Endodermal cell (in vitro differentiated cells): ENCODE measurements around the gene FASN. TPM values are rescaled to one million over a fixed set of nuclear protein-coding genes. Genes with fewer than 3 reads are reported as not detected.

Experiments
- DNase-seq: peaks from one replicate; pipeline ENCODE4 v3.0.0-alpha.2; 2017
- H3K27ac ChIP-seq: 2 replicates; pipeline ENCODE4 v1.5.1; 2013; ENCODE audit warnings: mild to moderate bottlenecking, low read depth, low read length, moderate library complexity
- H3K27me3 ChIP-seq: 2 replicates; pipeline ENCODE4 v1.6.1; 2013; ENCODE audit warnings: mild to moderate bottlenecking, low read length, moderate library complexity; ENCODE audit not compliant: insufficient read depth, control insufficient read depth, poor library complexity, severe bottlenecking
- H3K36me3 ChIP-seq: 2 replicates; pipeline ENCODE4 v1.7.0; 2013; ENCODE audit warnings: mild to moderate bottlenecking, low read length, moderate library complexity; ENCODE audit not compliant: control insufficient read depth, insufficient read depth
- H3K4me1 ChIP-seq: one replicate; pipeline ENCODE4 v1.7.0; 2013; ENCODE audit warnings: low read length; ENCODE audit not compliant: control insufficient read depth, insufficient read depth
- H3K4me3 ChIP-seq: 2 replicates; pipeline ENCODE4 v1.5.1; 2013; ENCODE audit warnings: mild to moderate bottlenecking, low read length, moderate library complexity
- H3K9ac ChIP-seq: 2 replicates; pipeline ENCODE4 v1.6.1; 2013; ENCODE audit warnings: mild to moderate bottlenecking, low read length, moderate library complexity; ENCODE audit not compliant: poor library complexity, severe bottlenecking; ENCODE audit errors: extremely low read depth
- H3K9me3 ChIP-seq: 2 replicates; pipeline ENCODE4 v1.6.1; 2013; ENCODE audit warnings: mild to moderate bottlenecking, low read length, moderate library complexity; ENCODE audit not compliant: control insufficient read depth
- H3K27ac Mint-ChIP-seq: 2 replicates; pipeline ENCODE4 v1.8.0; 2020; ENCODE audit warnings: mixed read lengths
- H3K27me3 Mint-ChIP-seq: 2 replicates; pipeline ENCODE4 v1.8.0; 2021; ENCODE audit warnings: mild to moderate bottlenecking, mixed read lengths; ENCODE audit not compliant: insufficient read depth
- H3K36me3 Mint-ChIP-seq: 2 replicates; pipeline ENCODE4 v1.8.0; 2020; ENCODE audit warnings: low read depth, mixed read lengths
- H3K4me1 Mint-ChIP-seq: 2 replicates; pipeline ENCODE4 v1.8.0; 2020; ENCODE audit warnings: mixed read lengths
- H3K4me3 Mint-ChIP-seq: 2 replicates; pipeline ENCODE4 v1.8.0; 2020; ENCODE audit warnings: mild to moderate bottlenecking, moderate library complexity, mixed read lengths
- H3K9me3 Mint-ChIP-seq: 2 replicates; pipeline ENCODE4 v1.8.0; 2020; ENCODE audit warnings: mild to moderate bottlenecking, mixed read lengths
- CTCF ChIP-seq: fragments of 200-600 bp; sonication (generic); conservative IDR thresholded peaks from 2 replicates; pipeline ENCODE4 v1.5.0; 2021; ENCODE audit warnings: antibody characterized with exemption, mild to moderate bottlenecking
- WGBS, 2 experiments: methylation state at CpG; one replicate each; pipeline versions ENCODE4 v1.1.5 to v1.1.7; 2013; ENCODE audit warnings: missing lambda C conversion rate in 2 of 2, mixed read lengths in 1 of 2; ENCODE audit not compliant: insufficient coverage in 1 of 2, insufficient read length in 1 of 2; 5-methylcytosine and 5-hydroxymethylcytosine counted together
- total RNA-seq, 2 donors: library from RNA; stranded (reverse); fragmentation: NEBNext Ultra II Directional in 1 of 2; extraction: Animal tissue kit (Norgen Biotek cat#: 25700) in 1 of 2; gene quantifications; 2 replicates in 1 of 2; 3 replicates in 1 of 2; pipeline ENCODE4 v1.2.1, GENCODE V29; 2021

Gene FASN
- total RNA-seq, 2 donors from 2014 or later = 371 to 498 TPM

- H3K27me3 ChIP-seq = no peaks in the 10 kb centered on the region
- Mint-ChIP-seq H3K4me1 (peaks cover 3% of the 10 kb centered on the region), H3K27ac (no peak overlapping the region), H3K4me3 (no peak overlapping the region), H3K27me3 (no peaks in the 10 kb centered on the region), H3K36me3 (peaks cover 10% of the 10 kb centered on the region), H3K9me3 (no peaks in the 10 kb centered on the region)
- H3K9ac ChIP-seq = no peak overlapping the region
- TF ChIP-seq CTCF = no peak
- H3K4me1 ChIP-seq = peaks cover 4% of the 10 kb centered on the region
- H3K27ac ChIP-seq = no peak overlapping the region
- no peak for DNase-seq
- H3K36me3 ChIP-seq = peaks cover 21% of the 10 kb centered on the region
- H3K4me3 ChIP-seq = no peak overlapping the region
- no peaks in the 10 kb centered on the region for H3K9me3 ChIP-seq
- 95 to 96% methylated on average over 16 to 34 of the region's 34 CpGs for WGBS, 2 experiments
Observed at GRCh38 chr17:82061047-82061925, 36.8 kb downstream of the FASN start.

- Mint-ChIP-seq H3K9me3 (no peaks in the 10 kb centered on the region), H3K36me3 (peaks cover 12% of the 10 kb centered on the region), H3K27me3 (no peaks in the 10 kb centered on the region), H3K4me3 (no peak overlapping the region), H3K4me1 (no peaks in the 10 kb centered on the region), H3K27ac (no peak overlapping the region)
- 92 to 98% methylated on average over 7 to 14 of the region's 14 CpGs for WGBS, 2 experiments
- Histone ChIP-seq H3K4me1 (peaks cover 4% of the 10 kb centered on the region), H3K36me3 (peaks cover 28% of the 10 kb centered on the region), H3K27ac (no peak overlapping the region), H3K4me3 (no peak overlapping the region), H3K9ac (no peak overlapping the region), H3K27me3 (no peaks in the 10 kb centered on the region), H3K9me3 (no peaks in the 10 kb centered on the region)
- no peak for TF ChIP-seq CTCF
- no peak for DNase-seq
Observed at GRCh38 chr17:82060614-82061013, 37.4 kb downstream of the FASN start.

GRCh38 chr17:82060001-82060380, 38.0 kb downstream of the FASN start:
- H3K4me3 ChIP-seq = no peak overlapping the region
- no peak for TF ChIP-seq CTCF
- H3K27me3 ChIP-seq = no peaks in the 10 kb centered on the region
- peaks cover 14% of the 10 kb centered on the region for H3K36me3 Mint-ChIP-seq
- H3K9ac ChIP-seq = no peak overlapping the region
- H3K36me3 ChIP-seq = peaks cover 33% of the 10 kb centered on the region
- H3K27me3 Mint-ChIP-seq = no peaks in the 10 kb centered on the region
- H3K9me3 Mint-ChIP-seq = no peaks in the 10 kb centered on the region
- no peak overlapping the region for H3K27ac Mint-ChIP-seq
- DNase-seq = no peak
- H3K9me3 ChIP-seq = no peaks in the 10 kb centered on the region
- H3K4me1 Mint-ChIP-seq = no peaks in the 10 kb centered on the region
- 90 to 92% methylated on average over 8 to 16 of the region's 16 CpGs for WGBS, 2 experiments
- peaks cover 4% of the 10 kb centered on the region for H3K4me1 ChIP-seq
- H3K4me3 Mint-ChIP-seq = no peak overlapping the region
- H3K27ac ChIP-seq = no peak overlapping the region
